Measurements from ENCODE around the gene NHERF2. TPM values are rescaled to one million over a fixed set of nuclear protein-coding genes. Genes with fewer than 3 reads are reported as not detected.

The NHERF2 gene
- total and polyA plus RNA-seq, 9 of the 15 experiments (the other 6 are each of a cell fraction or from before 2014, with no cell fraction given) = 0.15 to 42.0 (median 12.5) TPM

- in situ Hi-C loops (cut with MboI) = no loop called here
- Histone ChIP-seq H3K4me2 (ENCODE audit: insufficient read depth, low read length) (no peak overlapping the region), H2AFZ (ENCODE audit: low read depth, low read length) (no peak overlapping the region), H3K79me2 (ENCODE audit: control insufficient read depth, insufficient read depth, low read length) (no peaks in the 10 kb centered on the region), H3K9ac (ENCODE audit: insufficient read depth in 1 of 2, low read depth in 2 of 2, low read length in 2 of 2) (peak overlapping the region in 1 of 2 experiments; percentile 13; a peak in 1 of 4 replicates), H3K27ac (ENCODE audit: extremely low read depth, low read depth, low read length) (no peak overlapping the region), H3K9me3 (replicated peaks; ENCODE audit: control insufficient read depth, insufficient read depth, low read depth, low read length) (no peaks in the 10 kb centered on the region), H3K4me1 (replicated peaks in 1 of 2; ENCODE audit: control insufficient read depth in 2 of 2, insufficient read depth in 2 of 2, low read length in 2 of 2) (peaks cover 0 to 9% of the 10 kb centered on the region in 2 experiments; a peak in 2 of 5 replicates), H3K27me3 (ENCODE audit: control insufficient read depth in 2 of 2, insufficient read depth in 2 of 2, low read length in 2 of 2) (no peaks in the 10 kb centered on the region), H4K20me1 (replicated peaks; ENCODE audit: control insufficient read depth, insufficient read depth, low read length) (no peaks in the 10 kb centered on the region), H3K9me1 (ENCODE audit: control insufficient read depth, insufficient read depth, low read length) (no peaks in the 10 kb centered on the region), H3K36me3 (ENCODE audit: control insufficient read depth, insufficient read depth, low read length) (peaks cover 53% of the 10 kb centered on the region; the same call in 2 of the 3 replicates), H3K4me3 (no peak overlapping the region)
- no TSS peak for BruUV-seq (replicated peaks)
- no peak for FAIRE-seq
- ATAC-seq = no peak
- ChIA-PET CTCF (ENCODE audit: low intra/inter-chr PET ratio) (no interaction called here), POLR2A (interaction anchor here (0.5 to 2.0 kb wide), 3 partner anchors 10 to 186 kb away, joined by 3 to 5 read pairs (median 5); partner anchors contain the start of gene TRAF7)
- no peak for DNase-seq (ENCODE audit: extremely low read depth in 1 of 4, low spot score in 3 of 4)
- 69% methylated on average over 8 of the region's 8 CpGs for WGBS (ENCODE audit: insufficient coverage, low coverage, missing lambda C conversion rate)
- no peak for TF ChIP-seq ZNF586 (CRISPR knock-in tag; conservative IDR thresholded peaks at IDR 0.05)
- no peak for TF ChIP-seq THRA (IDR thresholded peaks at IDR 0.05)
- intact Hi-C loops (cut with micrococcal nuclease) = no loop called here
Measured at GRCh38 chr16:2072926-2073325, 46.2 kb downstream of the NHERF2 start.

GRCh38 chr16:2074071-2074470 lies 47.4 kb downstream of the NHERF2 start:
- H3K27me3 ChIP-seq (ENCODE audit: control insufficient read depth in 2 of 2, insufficient read depth in 2 of 2, low read length in 2 of 2) = no peaks in the 10 kb centered on the region
- no peaks in the 10 kb centered on the region for H4K20me1 ChIP-seq (replicated peaks; ENCODE audit: control insufficient read depth, insufficient read depth, low read length)
- peak overlapping the region in 1 of 2 experiments; percentile 45; a peak in 1 of 4 replicates for H3K9ac ChIP-seq (ENCODE audit: insufficient read depth in 1 of 2, low read depth in 2 of 2, low read length in 2 of 2)
- CTCF ChIA-PET (ENCODE audit: low intra/inter-chr PET ratio) = no interaction called here
- no peaks in the 10 kb centered on the region for H3K9me1 ChIP-seq (ENCODE audit: control insufficient read depth, insufficient read depth, low read length)
- H3K4me1 ChIP-seq (replicated peaks in 1 of 2; ENCODE audit: control insufficient read depth in 2 of 2, insufficient read depth in 2 of 2, low read length in 2 of 2) = peaks cover 0 to 9% of the 10 kb centered on the region in 2 experiments; a peak in 2 of 5 replicates
- intact Hi-C loops (cut with micrococcal nuclease) = no loop called here
- no TSS peak for BruUV-seq (replicated peaks)
- no peaks in the 10 kb centered on the region for H3K79me2 ChIP-seq (ENCODE audit: control insufficient read depth, insufficient read depth, low read length)
- in situ Hi-C loops (cut with MboI) = no loop called here
- ATAC-seq (no peak), DNase-seq (ENCODE audit: extremely low read depth in 1 of 4, low spot score in 3 of 4) (no peak), FAIRE-seq (no peak)
- H3K36me3 ChIP-seq (ENCODE audit: control insufficient read depth, insufficient read depth, low read length) = peaks cover 49% of the 10 kb centered on the region; the same call in 1 of the 3 replicates
- H3K9me3 ChIP-seq (replicated peaks; ENCODE audit: control insufficient read depth, insufficient read depth, low read depth, low read length) = no peaks in the 10 kb centered on the region
- POLR2A ChIA-PET = interaction anchor here (0.7 to 2.0 kb wide), 2 partner anchors 81 to 109 kb away, joined by 5 read pairs; partner anchors contain the start of genes RPS2 and TRAF7
- no peak overlapping the region for H2AFZ ChIP-seq (ENCODE audit: low read depth, low read length)
- WGBS (ENCODE audit: insufficient coverage, low coverage, missing lambda C conversion rate) = 89% methylated on average over 15 of the region's 20 CpGs
- no peak overlapping the region for H3K4me3 ChIP-seq
- no peak overlapping the region for H3K4me2 ChIP-seq (ENCODE audit: insufficient read depth, low read length)
- H3K27ac ChIP-seq (ENCODE audit: extremely low read depth, low read depth, low read length) = no peak overlapping the region
- TF ChIP-seq HDAC8 (tag; IDR thresholded peaks at IDR 0.05) (no peak), HMBOX1 (IDR thresholded peaks at IDR 0.05) (no peak), HIVEP1 (CRISPR knock-in tag; IDR thresholded peaks at IDR 0.05) (no peak), FOXO4 (CRISPR knock-in tag; IDR thresholded peaks at IDR 0.05) (no peak), HNRNPUL1 (IDR thresholded peaks at IDR 0.05; ENCODE audit: low read length) (no peak)

Data from K562 (cell line).